Thyroid gland (tissue), 4 donors: Measurements from ENCODE around the gene RFX4.

Source experiments
- CTCF ChIP-seq, 6 experiments: fragments of 200-600 bp in 3 of 6; fragments of 450-650 bp in 3 of 6; sonication (generic) in 3 of 6; IDR thresholded peaks; one replicate each; pipeline ENCODE4 v1.5.1; 2016 to 2019; ENCODE audit warnings: antibody characterized with exemption in 6 of 6, mild to moderate bottlenecking in 2 of 6, inconsistent platforms in 1 of 6, moderate library complexity in 1 of 6
- POLR2A ChIP-seq, 2 donors: fragments of 450-650 bp; IDR thresholded peaks; one replicate each; pipeline ENCODE4 v1.6.1; 2017; ENCODE audit warnings: antibody characterized with exemption in 2 of 2, mild to moderate bottlenecking in 2 of 2, moderate library complexity in 1 of 2

GRCh38 chr12:106767954-106768822 lies 185.4 kb downstream of the RFX4 start:
- TF ChIP-seq POLR2A (IDR thresholded peaks at IDR 0.05): no peak
- TF ChIP-seq CTCF (IDR thresholded peaks at IDR 0.05): no peak
